ENCODE results near the gene AGRN. TPM values are rescaled to one million over a fixed set of nuclear protein-coding genes. Genes with fewer than 3 reads are reported as not detected.

Gene AGRN
- total RNA-seq, 1 donor from 2014 or later = 14.1 TPM

DNA sequence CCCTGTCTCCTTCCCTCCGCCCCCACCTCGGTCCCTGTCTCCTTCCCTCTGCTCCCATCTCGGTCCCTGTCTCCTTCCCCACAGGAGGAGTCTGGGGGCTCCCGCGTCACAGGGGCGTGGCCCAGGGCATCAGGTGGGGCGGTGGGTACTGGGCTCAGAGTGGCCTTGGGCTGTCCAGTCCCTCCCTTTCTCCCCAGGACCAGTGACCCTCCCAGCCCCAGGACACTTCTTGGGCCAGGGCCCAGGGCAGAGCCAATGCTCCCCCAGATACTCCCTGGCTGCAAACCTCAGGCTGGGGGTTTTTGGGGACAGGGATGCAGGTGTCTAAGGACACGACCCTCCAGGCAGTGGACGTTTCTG, 61.0 kb downstream of the AGRN start:
- no peak for DNase-seq (ENCODE audit: missing footprints)
- ATAC-seq = no peak
- intact Hi-C loops (cut with DNase I) = no loop called here

DNA sequence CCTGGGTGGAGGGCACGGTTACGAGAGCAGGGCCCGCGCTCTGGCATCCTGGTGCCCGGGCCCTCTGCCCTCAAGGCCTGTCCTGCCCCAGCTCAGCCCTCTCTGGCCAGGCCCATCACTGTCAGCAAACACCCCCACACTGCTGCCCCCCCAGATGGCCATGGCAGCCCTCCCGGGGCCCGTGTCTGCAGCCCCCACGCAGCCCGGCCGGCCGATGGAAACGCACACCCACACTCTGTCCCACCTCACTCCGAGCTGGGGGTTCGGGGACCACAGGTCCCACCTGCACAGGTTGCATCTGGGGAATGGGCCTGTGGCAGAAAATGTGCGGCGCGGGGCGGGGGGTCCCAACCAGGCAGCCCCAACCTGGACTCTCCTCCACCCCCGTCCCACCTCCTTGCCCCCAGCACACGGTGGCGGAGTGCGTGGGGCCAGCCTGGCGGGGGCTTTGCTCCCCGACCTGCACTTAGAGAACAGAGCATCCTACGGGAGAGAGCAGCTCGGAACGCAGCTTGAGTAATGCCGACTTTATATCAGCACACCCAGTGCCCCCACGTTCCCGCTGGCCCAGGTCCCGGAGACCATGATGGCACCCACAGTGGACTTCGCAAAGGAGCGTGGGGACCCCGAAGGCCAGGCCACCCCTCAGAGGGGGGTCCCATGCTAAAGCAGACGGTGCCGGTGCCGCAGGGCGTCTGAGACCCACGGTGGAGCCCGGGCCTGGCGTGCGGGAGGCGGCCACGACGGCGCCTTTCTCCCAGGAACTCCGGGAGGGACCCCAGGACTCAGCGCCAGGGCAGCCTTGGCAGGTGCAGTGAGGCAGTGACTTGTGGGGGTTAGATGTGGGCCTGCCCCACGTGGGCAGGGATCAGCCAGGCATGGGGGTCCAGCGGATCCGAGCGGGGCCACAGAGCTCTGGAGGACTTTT, 61.7 kb downstream of the AGRN start:
- intact Hi-C loops (cut with DNase I) = no loop called here
- ATAC-seq (no peak), DNase-seq (ENCODE audit: missing footprints) (no peak)

DNA sequence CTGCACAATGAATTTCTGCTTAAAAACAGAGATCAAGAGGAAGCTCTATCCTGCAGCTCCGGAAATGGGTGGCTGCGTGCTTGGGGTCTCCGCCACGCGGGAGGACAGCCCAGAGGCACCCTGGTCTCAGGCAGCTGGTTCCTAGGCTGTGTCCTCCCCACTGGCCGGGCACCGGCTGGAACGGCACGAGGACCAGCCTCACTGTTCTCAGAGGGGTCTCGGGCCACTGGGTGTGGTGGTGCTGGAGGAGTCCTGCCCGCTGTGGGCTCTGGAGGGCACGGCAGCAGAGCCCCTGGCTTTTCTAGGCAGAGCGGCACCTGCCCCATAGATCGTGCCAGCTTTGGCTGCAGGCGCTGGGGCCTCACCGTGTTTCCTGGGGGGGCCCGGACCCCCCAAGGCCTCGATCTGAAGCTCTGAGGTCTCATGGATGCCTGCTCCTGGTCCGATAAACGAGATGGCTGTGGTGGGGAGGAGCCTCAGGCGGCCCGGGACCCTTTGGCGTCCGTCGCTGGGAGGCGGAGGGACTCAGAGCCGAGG, 62.4 kb downstream of the AGRN start:
- ATAC-seq (no peak), DNase-seq (ENCODE audit: missing footprints) (no peak)
- intact Hi-C loops (cut with DNase I) = no loop called here

DNA sequence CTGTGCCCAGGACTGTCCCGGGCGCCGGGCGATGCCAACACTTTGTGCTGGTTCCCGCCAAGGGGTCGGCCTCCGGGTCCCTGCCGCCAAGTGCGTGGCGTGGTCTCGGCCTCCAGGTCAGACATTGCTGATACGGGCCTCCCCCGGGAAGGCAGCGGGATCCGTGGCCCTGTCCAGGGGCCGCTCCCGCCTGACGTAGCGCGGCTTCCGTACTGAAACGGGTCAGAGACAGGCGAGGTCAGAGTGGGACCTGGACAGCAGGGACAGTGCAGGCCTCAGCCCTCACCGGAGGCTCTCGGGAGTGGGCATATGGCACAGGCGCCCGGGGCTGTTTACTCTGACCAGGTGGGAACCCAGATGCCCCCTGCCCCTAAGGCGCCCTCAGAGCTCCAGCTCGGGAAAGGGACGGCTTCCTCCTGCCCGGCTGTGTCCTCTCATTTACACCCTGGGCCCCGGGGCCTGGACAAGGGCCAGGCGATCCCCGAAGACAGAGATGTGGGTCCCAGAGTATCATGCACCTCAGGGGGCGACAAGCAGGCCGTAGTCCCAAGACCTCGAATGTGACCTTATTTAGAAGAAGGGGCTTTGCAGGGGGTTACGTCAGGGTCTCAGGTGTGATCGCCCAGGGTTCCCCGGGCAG, 63.0 kb downstream of the AGRN start:
- DNase-seq (ENCODE audit: missing footprints) = no peak
- ATAC-seq = no peak
- intact Hi-C loops (cut with DNase I) = no loop called here

DNA sequence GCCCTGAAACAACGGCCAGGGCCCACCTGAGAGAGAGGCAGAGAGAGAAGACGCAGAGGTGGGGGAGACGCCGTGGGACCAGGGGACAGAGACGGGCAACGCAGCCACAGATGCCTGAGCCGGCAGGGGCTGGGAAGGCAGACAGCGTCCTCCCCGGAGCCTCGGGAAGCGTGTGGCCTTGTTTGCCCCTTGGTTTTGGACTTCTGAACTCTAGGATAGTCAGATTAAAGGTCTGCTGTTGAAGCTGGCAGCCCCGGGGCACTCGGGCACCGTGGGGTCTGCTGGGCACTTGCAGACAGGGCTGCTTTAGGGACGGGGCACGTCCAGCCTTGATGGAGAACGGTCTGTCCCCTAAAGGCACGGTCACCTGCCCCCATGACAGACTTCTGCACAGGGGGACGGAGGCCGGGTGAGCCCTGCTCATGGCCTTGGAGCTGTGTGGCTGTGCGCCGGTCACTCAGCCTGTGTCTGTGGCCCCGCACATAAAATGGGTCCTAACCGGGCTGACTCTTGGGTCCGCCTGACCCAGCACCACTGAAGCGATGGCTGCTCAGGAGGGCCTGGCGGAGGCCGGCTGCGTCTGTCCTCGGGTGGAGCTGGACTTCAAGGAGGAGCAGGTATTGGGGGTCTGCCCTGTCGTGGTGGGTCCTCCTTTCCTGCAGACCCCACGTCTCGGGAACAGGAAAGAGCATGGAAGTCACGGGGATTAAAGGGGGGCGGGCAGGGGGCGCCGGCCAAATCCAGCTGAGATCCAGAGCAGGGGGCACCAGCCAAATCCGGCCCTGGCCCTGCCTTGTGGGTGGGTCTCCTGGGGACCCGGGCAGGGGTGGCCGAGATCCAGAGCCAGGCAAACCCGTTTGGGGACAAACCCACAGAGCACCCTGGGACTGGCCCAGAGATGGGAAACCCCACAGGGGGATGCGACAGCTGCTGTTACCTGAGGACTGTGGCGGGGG, 63.8 kb downstream of the AGRN start:
- intact Hi-C loops (cut with DNase I) = no loop called here
- no peak for ATAC-seq
- DNase-seq (ENCODE audit: missing footprints) = no peak

DNA sequence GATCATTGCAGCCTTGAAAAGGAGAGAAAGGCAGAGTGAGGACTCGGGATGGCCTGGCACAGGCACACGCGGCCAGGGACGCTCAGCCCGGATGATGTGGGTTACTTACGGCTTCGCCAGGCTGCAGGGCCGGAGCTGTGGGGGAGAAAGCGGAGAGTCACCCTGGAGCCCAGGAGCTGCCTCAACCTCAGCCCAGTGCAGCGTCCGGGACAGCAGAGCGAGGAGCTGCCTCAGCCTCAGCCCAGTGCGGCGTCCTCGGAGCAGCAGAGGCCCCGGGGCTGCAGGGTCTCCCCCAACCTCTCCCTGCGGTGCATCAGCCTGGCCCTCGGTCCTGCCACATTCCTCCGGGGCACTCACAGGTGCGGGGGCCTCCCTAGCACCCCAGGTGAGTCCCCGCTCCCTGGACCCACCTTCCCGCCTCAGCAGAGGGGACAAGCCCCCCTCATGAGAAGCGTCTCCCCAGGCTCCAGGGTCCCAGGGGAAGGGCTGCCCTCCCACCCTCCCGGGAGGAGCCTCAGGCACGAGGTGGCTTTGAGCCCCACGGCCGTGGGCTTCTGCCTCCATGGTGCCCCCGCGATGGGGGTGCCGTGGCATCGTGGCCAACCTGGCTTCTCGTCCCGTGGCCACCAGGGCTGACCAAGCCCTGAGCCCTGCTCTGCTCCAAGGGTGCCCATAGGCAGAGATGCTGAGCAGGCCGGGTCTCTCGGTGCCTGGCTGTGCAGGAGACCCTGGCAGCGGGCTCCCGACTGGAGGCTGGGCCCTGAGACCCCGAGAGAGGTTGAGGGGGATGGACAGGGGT, 64.7 kb downstream of the AGRN start:
- ATAC-seq (no peak), DNase-seq (ENCODE audit: missing footprints) (no peak)
- intact Hi-C loops (cut with DNase I) = no loop called here

DNA sequence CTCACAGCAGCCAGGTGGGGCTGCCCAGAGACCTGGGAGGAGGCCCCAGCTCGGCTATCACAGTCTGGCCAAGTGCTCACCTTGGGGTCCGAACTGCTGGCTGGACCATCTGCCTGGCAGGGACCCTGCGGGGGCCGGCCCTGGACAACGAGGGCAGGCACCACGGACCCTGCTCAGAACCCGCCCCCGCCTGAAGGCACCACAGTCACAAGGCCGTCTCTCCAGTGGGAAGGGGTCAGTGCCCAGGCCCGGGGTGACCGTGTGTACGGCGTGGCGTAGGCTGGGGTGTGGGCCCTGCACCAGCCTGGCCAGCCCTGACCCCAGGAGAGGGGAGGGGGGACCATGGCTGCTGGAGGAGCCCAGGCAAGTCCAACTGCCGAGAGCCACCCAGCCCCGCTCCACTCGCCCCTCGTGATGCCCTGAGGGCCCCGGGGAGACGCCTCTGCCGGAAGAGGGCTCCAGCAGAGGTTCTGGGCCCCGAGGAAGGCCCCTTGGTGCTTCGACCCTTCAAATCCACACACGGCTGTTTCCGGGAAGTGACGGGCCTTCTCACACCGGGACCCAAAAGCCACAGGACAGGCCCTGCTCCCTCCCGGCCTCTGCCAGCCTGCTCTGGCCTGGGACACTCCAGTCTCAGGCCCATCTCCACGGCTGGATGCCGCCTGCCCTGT, 65.4 kb downstream of the AGRN start:
- intact Hi-C loops (cut with DNase I) = no loop called here
- no peak for DNase-seq (ENCODE audit: missing footprints)

DNA sequence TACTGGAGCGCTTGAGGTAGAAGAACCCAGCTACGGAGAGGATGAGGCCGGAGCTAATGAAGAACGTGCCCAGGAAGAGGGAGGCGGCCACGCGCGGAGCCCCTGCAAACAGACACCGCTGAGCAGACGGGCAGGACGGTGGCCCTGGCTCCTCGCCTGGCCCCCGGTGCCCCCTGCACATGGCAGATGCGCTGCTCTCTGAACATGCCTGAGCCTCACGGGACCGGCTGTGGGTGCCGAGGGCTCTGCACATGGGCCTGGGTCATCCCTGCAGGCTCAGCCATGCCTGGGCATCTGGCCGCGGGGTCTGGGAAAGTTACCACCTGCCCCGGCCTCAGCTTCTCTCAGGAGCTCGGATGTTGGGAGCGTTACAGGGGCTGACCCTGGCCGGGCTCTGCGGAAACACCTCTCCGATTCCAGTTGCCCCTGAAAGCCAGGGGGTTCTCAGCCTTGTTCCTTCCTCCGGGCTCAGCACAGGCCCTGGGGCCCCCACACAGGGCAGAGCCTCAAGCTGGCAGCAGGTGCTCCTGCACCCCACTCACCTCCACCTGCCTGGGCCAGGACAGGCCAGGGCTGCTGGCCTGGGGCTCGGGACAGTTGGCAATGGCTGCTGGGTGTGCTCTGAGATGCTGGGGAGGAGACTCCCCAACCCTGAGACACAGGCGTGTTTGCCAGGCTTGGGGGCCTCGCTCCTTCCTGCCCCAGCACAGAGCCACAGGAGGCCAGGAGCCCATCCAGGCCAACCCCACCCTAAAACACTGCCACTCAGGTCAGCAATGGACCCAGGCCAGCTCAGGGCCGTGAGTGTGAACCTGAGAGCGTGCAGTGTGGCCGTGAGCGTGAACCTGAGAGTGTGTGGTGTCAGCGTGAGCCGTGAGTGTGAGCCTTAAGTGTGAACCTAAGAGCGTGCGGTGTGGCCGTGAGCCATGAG, 66.3 kb downstream of the AGRN start:
- intact Hi-C loops (cut with DNase I) = no loop called here
- ATAC-seq = no peak
- DNase-seq (ENCODE audit: missing footprints) = no peak

More for the DNA sequence above, 65.4 kb downstream of the AGRN start:
- ATAC-seq = no peak

DNA sequence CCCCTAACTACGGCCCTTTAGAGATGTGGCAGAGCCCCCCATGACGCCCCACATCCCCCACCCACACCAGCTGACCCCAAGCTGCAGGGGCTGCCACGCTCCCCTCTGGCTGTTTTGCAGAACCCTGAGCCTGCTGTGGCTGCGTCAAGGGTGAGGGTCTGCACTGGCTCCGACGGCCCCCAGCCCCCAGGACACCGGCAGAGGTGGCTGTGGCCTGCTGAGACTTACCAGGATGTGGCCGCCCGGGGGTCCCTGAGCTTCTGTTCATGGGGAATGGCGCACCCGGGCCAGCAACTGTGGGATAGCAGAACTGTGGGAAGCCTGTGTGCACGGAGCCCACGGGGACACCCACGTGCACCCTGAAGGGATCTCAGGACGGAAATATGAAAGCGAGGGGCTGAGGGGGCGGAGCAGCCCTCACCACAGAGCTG, 67.0 kb downstream of the AGRN start:
- no peak for ATAC-seq
- intact Hi-C loops (cut with DNase I) = no loop called here

DNA sequence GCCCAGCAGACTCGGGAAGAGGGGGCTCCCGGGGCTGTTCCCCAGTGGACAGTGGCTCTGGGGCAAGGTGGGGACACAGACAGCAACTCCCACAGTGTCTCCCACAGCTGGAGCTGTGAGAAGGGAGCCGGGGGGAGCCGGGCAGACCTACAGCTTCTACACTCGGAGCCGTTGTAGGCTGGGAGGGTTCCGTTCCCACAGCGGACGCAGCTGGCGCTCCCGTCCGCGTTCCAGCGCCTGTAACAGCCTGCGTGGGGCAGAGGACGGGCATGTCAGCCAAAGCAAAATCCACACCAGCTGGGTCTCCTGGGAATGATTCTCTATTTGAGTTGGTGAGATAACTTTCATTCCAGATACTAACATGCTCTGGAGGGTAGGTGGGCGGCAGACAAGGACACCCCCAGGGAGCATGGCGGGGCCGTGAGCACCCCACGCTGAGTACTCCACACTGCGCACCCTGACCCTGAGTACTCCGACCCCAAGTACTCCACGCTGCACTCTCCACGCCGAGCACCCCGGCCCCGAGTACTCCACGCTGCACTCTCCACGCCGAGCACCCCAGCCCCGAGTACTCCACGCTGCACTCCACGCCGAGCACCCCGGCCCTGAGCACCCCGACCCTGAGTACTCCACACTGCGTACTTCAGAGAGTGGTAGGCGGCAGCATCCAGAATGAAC, 67.6 kb downstream of the AGRN start:
- intact Hi-C loops (cut with DNase I) = no loop called here
- ATAC-seq = no peak
- no peak for DNase-seq (ENCODE audit: missing footprints)

More for the DNA sequence above, 67.0 kb downstream of the AGRN start:
- no peak for DNase-seq (ENCODE audit: missing footprints)

DNA sequence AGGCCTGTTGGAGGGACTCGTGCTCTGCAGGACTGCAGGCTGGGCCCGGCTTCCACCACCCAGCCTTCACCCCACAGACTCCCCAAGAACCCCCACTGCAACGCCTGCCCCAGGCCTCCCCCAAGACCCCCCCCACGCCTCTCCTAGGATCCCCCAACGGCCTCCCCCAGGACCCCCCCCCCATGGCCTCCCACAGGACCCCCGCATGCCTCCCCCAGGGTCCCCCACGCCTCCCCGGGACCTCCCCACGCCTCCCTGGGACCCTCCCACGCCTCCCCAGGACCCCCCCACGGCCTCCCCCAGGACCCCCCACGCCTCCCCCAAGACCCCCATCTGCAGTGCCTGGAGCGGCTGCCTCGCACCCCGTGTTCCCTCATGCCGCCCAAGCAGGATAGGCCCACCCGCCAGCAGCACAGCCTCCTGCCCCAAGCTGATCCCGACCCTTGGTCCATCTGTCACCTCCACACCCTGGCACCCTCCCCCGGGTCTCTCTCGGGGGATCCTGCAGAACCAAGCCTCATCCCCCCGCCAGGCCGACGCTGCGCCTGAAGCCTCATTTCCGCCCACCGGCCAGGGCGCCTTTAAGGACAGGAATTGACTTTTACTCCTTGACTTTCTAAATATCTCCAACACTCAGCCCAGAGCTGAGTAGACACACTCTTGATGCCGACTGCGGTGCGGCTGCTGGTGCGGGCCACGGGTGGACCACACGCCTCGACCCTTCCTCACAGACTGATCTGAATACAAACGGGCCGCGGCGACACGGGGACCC, 68.3 kb downstream of the AGRN start:
- intact Hi-C loops (cut with DNase I) = no loop called here
- no peak for DNase-seq (ENCODE audit: missing footprints)
- no peak for ATAC-seq

DNA sequence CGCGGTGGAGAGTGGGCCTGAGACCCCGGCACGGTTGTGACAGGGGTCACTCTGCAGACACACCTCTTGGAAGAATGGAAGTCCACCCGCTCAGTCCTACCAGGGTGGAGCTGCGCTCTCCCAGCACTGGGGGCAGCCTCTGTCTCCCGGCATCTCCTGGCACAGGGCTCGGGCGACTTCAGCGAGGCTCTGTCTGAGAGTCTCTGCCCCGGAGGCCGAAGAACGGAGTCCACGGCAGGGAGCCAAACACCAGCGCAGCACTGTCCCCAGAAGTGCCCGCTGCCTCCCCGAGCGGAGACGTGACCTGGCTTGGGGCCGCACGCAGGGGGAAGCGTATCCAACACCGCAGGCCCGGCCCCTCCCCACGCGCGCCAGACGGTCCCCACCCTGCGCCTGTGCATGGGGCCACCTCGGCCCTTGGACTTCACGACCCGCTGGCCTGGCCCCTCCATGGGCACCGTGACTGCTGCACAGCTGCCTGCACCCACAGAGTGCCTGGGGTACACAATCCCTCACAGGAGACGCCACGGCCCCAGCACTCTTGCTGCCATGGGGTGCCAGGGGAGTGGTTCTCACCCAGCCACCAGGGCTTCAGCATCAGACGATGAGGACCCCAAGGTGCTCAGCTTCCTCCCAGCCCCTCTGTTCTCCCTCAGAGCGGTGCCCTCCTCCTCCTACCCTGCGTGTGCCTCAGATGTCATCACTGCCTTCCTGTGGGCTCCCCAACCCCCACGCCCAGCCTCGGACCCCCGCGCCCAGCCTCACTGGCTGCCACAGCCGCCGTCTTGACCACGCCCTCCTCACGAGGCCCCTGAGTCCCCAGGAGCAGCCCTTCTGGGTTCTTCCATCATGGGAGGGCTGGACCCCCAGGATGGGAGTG, 69.1 kb downstream of the AGRN start:
- intact Hi-C loops (cut with DNase I) = no loop called here
- DNase-seq (ENCODE audit: missing footprints) (no peak), ATAC-seq (peak; percentile 17)

DNA sequence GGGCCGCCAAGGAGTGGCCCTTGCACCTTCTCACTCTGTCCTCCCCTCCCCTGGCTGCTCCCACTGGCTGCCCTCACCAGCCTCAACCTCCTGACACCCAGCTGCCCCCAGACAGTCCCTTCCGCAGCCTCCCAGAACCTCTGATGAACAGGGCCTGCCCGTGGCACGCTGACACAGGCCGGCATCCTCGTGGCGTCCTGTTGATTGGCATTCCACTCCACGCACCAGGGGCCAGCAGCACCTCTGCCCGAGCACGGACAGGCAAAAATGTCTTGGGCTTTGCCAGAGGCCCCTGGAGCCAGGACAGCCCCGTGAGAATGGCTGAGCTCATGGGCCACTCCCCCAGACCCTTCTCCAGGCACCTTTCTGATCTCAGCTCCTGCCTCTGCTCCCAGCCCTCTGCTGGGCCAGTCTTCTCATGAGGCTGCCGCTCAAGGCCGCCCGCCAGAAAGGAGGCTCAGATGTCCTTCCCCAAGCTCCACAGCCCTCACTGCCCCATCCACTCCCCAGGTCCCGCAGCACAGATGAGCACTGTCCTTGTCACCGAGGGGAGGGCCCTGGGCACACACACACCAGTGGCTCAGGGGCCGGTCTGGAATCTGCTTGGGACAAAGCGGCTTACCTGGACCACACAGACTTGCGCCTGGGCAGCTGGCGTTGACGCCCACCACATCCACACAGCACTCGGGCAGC, 70.0 kb downstream of the AGRN start:
- intact Hi-C loops (cut with DNase I) = no loop called here
- DNase-seq (ENCODE audit: missing footprints) = no peak
- no peak for ATAC-seq

Data from Right ventricle myocardium inferior (tissue), 1 donor.